ENCODE measurements around the gene RASSF5. TPM values are rescaled to one million over a fixed set of nuclear protein-coding genes. Genes with fewer than 3 reads are reported as not detected.

Gene RASSF5
- polyA plus RNA-seq, 2 of the 4 experiments (the other 2 are of a cell fraction) = 2.0 to 2.2 TPM

- ChIA-PET CTCF (interaction anchor here (0.9 to 2.0 kb wide), 3 partner anchors 12 to 40 kb away, joined by 5 to 8 read pairs (median 7); no protein-coding TSS in a partner anchor), POLR2A (no interaction called here)
- TF ChIP-seq ZNF302 (CRISPR knock-in tag; IDR thresholded peaks at IDR 0.05) (no peak), MAZ (IDR thresholded peaks at IDR 0.05; ENCODE audit: borderline replicate concordance, low read depth, low read length) (no peak), KDM1A (IDR thresholded peaks at IDR 0.05; ENCODE audit: low read depth) (no peak), RAD21 (conservative IDR thresholded peaks at IDR 0.05 in 1 of 2, IDR thresholded peaks at IDR 0.05 in 1 of 2) (no peak), POLR2AphosphoS2 (conservative IDR thresholded peaks at IDR 0.05; ENCODE audit: low read length) (no peak), RNF2 (IDR thresholded peaks at IDR 0.05; ENCODE audit: borderline replicate concordance, low read depth) (no peak), POLR2A (IDR thresholded peaks at IDR 0.05; ENCODE audit: low read length) (no peak), TFCP2L1 (CRISPR knock-in tag; IDR thresholded peaks at IDR 0.05) (no peak), SMC3 (IDR thresholded peaks at IDR 0.05) (no peak), PBX3 (IDR thresholded peaks at IDR 0.05) (no peak), ZFP36 (IDR thresholded peaks at IDR 0.05; ENCODE audit: borderline replicate concordance, partially characterized antibody) (no peak), JUN (IDR thresholded peaks at IDR 0.05) (no peak), NFE2L2 (conservative IDR thresholded peaks at IDR 0.05; ENCODE audit: low read length) (no peak), RCOR1 (IDR thresholded peaks at IDR 0.05; ENCODE audit: low read depth, low read length) (no peak), NR3C1 (IDR thresholded peaks at IDR 0.05) (no peak), CBX8 (IDR thresholded peaks at IDR 0.05) (no peak), FOXS1 (CRISPR knock-in tag; IDR thresholded peaks at IDR 0.05) (no peak), BHLHE40 (IDR thresholded peaks at IDR 0.05; ENCODE audit: low read depth, low read length) (no peak), CHD4 (IDR thresholded peaks at IDR 0.05; ENCODE audit: borderline replicate concordance) (no peak)
- TF ChIP-seq, protein P1, sequence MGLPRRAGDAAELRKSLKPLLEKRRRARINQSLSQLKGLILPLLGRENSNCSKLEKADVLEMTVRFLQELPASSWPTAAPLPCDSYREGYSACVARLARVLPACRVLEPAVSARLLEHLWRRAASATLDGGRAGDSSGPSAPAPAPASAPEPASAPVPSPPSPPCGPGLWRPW (IDR thresholded peaks at IDR 0.05) = no peak
- Histone ChIP-seq H3K27ac (no peak overlapping the region), H3K4me2 (no peak overlapping the region), H3K4me1 (peaks cover 5% of the 10 kb centered on the region; the same call in 1 of the 3 replicates), H3K4me3 (no peak overlapping the region), H3K9me3 (no peaks in the 10 kb centered on the region)
- DNase-seq (ENCODE audit: low read depth in 1 of 2, low spot score in 1 of 2) (no peak), ATAC-seq (no peak), FAIRE-seq (no peak)
- 60% methylated on average over 7 of the region's 7 CpGs for WGBS (ENCODE audit: missing lambda C conversion rate)
These were observed 22.1 kb downstream of the RASSF5 start for GRCh38 chr1:206529425-206529824.

DNA sequence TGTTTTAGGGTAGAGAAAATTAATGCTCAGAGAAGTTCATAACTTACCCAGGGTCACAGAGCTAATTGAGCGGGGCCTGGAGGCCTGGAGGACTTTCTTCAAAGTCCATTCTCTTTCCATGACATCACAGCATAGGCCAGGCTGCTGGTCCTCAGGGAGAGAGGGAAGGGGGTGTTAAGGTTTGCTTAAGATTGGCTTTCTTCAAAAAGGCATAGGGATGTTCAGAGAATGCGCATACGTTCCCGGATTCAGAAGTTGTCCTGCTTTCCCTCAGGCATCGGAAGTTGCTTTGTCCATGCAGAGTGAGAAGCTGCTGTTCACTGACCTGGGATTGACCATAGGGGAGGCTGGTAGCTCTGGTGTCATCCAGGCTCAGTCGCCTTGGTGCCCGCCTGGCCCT, 25.0 kb downstream of the RASSF5 start:
- 89% methylated on average over 7 of the region's 7 CpGs for WGBS (ENCODE audit: missing lambda C conversion rate)
- ChIA-PET POLR2A (no interaction called here), CTCF (interaction anchor here (0.9 to 1.2 kb wide), 3 partner anchors 48 to 967 kb away, joined by 4 read pairs; no protein-coding TSS in a partner anchor)
- H3K4me1 ChIP-seq = no peaks in the 10 kb centered on the region
- no peak overlapping the region for H3K4me3 ChIP-seq
- DNase-seq (ENCODE audit: low read depth in 1 of 2, low spot score in 1 of 2) (no peak), ATAC-seq (no peak), FAIRE-seq (no peak)
- no peak overlapping the region for H3K4me2 ChIP-seq
- no peak overlapping the region for H3K27ac ChIP-seq
- no peak for TF ChIP-seq KDM1A (IDR thresholded peaks at IDR 0.05; ENCODE audit: low read depth)
- TF ChIP-seq GATA3 (IDR thresholded peaks at IDR 0.05; ENCODE audit: borderline replicate concordance) = no peak
- TF ChIP-seq ESRRA (IDR thresholded peaks at IDR 0.05; ENCODE audit: borderline replicate concordance, low read length) = no peak
- TF ChIP-seq EHMT2 (IDR thresholded peaks at IDR 0.05; ENCODE audit: low read depth) = no peak
- no peak for TF ChIP-seq MYC (IDR thresholded peaks at IDR 0.05; ENCODE audit: borderline replicate concordance, low read length)
- TF ChIP-seq RAD21 (conservative IDR thresholded peaks at IDR 0.05 in 1 of 2, IDR thresholded peaks at IDR 0.05 in 1 of 2) = no peak
- TF ChIP-seq FOSB (CRISPR knock-in tag; IDR thresholded peaks at IDR 0.05) = no peak
- no peak for TF ChIP-seq RNF2 (IDR thresholded peaks at IDR 0.05; ENCODE audit: borderline replicate concordance, low read depth)
- no peak for TF ChIP-seq JUNB (IDR thresholded peaks at IDR 0.05)
- TF ChIP-seq MAZ (IDR thresholded peaks at IDR 0.05; ENCODE audit: borderline replicate concordance, low read depth, low read length) = no peak
- no peak for TF ChIP-seq NR3C1 (IDR thresholded peaks at IDR 0.05)
- TF ChIP-seq RARB (CRISPR knock-in tag; IDR thresholded peaks at IDR 0.05) = no peak
- no peak for TF ChIP-seq NFE2L2 (conservative IDR thresholded peaks at IDR 0.05; ENCODE audit: low read length)
- no peak for TF ChIP-seq CEBPB (IDR thresholded peaks at IDR 0.05)
- no peak for TF ChIP-seq HDAC2 (IDR thresholded peaks at IDR 0.05)
- no peak for TF ChIP-seq REST (IDR thresholded peaks at IDR 0.05)
- no peaks in the 10 kb centered on the region for H3K9me3 ChIP-seq
